ENCODE measurements around the gene MEIKIN. TPM values are rescaled to one million over a fixed set of nuclear protein-coding genes. Genes with fewer than 3 reads are reported as not detected.

The MEIKIN gene
- total RNA-seq, 1 experiment from 2014 or later: not detected

DNA sequence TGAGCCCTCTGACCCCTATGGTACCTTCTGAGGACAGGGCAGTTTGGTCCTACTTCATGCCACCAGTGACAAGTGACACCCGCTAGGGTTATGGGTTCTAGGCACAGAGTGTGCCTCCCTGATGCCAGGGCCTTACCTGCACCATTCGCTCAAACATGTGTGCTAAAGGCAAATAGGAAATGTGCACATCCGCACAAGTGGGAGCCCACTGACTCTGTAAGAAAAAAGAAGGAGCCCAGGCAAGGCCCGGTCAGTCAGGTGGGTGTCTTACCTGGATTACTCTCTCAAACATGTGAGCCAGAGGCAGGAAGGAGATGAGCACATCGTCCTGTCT, 29.1 kb upstream of the MEIKIN start:
- Histone ChIP-seq H2AFZ (ENCODE audit: low read length) (no peak overlapping the region), H4K91ac (ENCODE audit: insufficient read length, low read depth, low read length) (no peak overlapping the region), H3K4me2 (ENCODE audit: insufficient read depth, insufficient read length, low read length) (peak overlapping the region; percentile 25), H2BK20ac (ENCODE audit: low read depth, low read length, poor library complexity, severe bottlenecking) (no peak overlapping the region), H3K56ac (ENCODE audit: insufficient read length, low read depth, low read length) (no peak overlapping the region), H2BK12ac (ENCODE audit: insufficient read length, low read depth, low read length) (no peak overlapping the region), H3T11ph (ENCODE audit: low read length) (no peak overlapping the region), H3K9ac (ENCODE audit: extremely low read depth, insufficient read length, low read length) (no peak overlapping the region), H4K5ac (ENCODE audit: insufficient read length, low read depth, low read length) (no peak overlapping the region), H3K14ac (ENCODE audit: insufficient read depth, low read length) (no peak overlapping the region), H2BK5ac (ENCODE audit: insufficient read length, low read length) (no peak overlapping the region), H3K79me1 (ENCODE audit: insufficient read depth, low read depth, low read length, poor library complexity, severe bottlenecking) (no peaks in the 10 kb centered on the region), H3K4ac (ENCODE audit: low read depth, low read length) (no peak overlapping the region), H3K27ac (ENCODE audit: insufficient read length, low read depth, low read length) (no peak overlapping the region), H2BK120ac (ENCODE audit: low read depth, low read length, poor library complexity, severe bottlenecking) (no peak overlapping the region), H3K9me3 (ENCODE audit: control insufficient read depth, low read depth, low read length) (no peaks in the 10 kb centered on the region), H3K23me2 (ENCODE audit: insufficient read length, low read depth, low read length, poor library complexity, severe bottlenecking) (no peaks in the 10 kb centered on the region), H4K20me1 (ENCODE audit: control insufficient read depth, insufficient read depth, insufficient read length) (no peaks in the 10 kb centered on the region), H3K23ac (ENCODE audit: insufficient read length, low read depth, low read length) (no peak overlapping the region), H3K4me1 (ENCODE audit: insufficient read depth, low read length) (peaks cover 2% of the 10 kb centered on the region; the same call in 1 of the 2 replicates), H4K8ac (replicated peaks; ENCODE audit: insufficient read length, low read depth, low read length) (no peak overlapping the region), H3K18ac (ENCODE audit: insufficient read length, low read depth, low read length) (no peak overlapping the region), H2BK15ac (ENCODE audit: low read depth, low read length) (no peak overlapping the region), H3K27me3 (ENCODE audit: insufficient read depth, low read length) (no peaks in the 10 kb centered on the region), H3K79me2 (ENCODE audit: insufficient read depth, low read length) (no peaks in the 10 kb centered on the region), H2AK5ac (ENCODE audit: insufficient read length, low read length) (no peak overlapping the region)
- no peaks in the 10 kb centered on the region for H3K27me3 Mint-ChIP-seq (ENCODE audit: low read depth)
- H3K36me3 Mint-ChIP-seq (ENCODE audit: insufficient read depth in 1 of 3, low read depth in 3 of 3): no peaks in the 10 kb centered on the region; a peak in 1 of 7 replicates
- H3K4me3 Mint-ChIP-seq: peak overlapping the region in 1 of 2 experiments; percentile 52; a peak in 2 of 5 replicates
- H3K4me1 Mint-ChIP-seq: peaks cover 14 to 16% of the 10 kb centered on the region in 2 experiments
- H3K9me3 Mint-ChIP-seq: no peaks in the 10 kb centered on the region
- TF ChIP-seq, protein P1, sequence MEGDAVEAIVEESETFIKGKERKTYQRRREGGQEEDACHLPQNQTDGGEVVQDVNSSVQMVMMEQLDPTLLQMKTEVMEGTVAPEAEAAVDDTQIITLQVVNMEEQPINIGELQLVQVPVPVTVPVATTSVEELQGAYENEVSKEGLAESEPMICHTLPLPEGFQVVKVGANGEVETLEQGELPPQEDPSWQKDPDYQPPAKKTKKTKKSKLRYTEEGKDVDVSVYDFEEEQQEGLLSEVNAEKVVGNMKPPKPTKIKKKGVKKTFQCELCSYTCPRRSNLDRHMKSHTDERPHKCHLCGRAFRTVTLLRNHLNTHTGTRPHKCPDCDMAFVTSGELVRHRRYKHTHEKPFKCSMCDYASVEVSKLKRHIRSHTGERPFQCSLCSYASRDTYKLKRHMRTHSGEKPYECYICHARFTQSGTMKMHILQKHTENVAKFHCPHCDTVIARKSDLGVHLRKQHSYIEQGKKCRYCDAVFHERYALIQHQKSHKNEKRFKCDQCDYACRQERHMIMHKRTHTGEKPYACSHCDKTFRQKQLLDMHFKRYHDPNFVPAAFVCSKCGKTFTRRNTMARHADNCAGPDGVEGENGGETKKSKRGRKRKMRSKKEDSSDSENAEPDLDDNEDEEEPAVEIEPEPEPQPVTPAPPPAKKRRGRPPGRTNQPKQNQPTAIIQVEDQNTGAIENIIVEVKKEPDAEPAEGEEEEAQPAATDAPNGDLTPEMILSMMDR (conservative IDR thresholded peaks at IDR 0.05): no peak
- peak overlapping the region in 1 of 3 experiments; percentile 10; a peak in 1 of 7 replicates for H3K27ac Mint-ChIP-seq
- DNase-seq: no peak
- no CpG with 5 or more reads among the region's 5 CpGs for WGBS (ENCODE audit: extremely low coverage, insufficient read length, low lambda C conversion rate)

Data from H9 (cell line).